DND-41 (cell line): ENCODE data around the gene FAM83B.

ENCODE experiments used
- ATAC-seq: fragments of 200-7000 bp; cut with Tn5 transposase; 3 replicates; pipeline ENCODE4 v1.9.1; 2021; ENCODE audit warnings: low read depth; ENCODE audit not compliant: insufficient read depth
- DNase-seq: peaks from one replicate; pipeline ENCODE4 v3.0.0-alpha.2; 2020
- H2AFZ ChIP-seq: 2 replicates; pipeline ENCODE4 v1.6.0; 2012; ENCODE audit warnings: low read depth, low read length
- H3K27ac ChIP-seq: 2 replicates; pipeline ENCODE4 v1.5.1; 2012; ENCODE audit warnings: low read length, inconsistent platforms
- H3K27me3 ChIP-seq: fragments of 200-600 bp; sonication (generic); 2 replicates; pipeline ENCODE4 v1.6.0; 2012; ENCODE audit warnings: low read length, mild to moderate bottlenecking, inconsistent platforms; ENCODE audit not compliant: insufficient read depth, poor library complexity
- H3K36me3 ChIP-seq: 2 replicates; pipeline ENCODE4 v1.5.1; 2012; ENCODE audit warnings: low read length, inconsistent platforms; ENCODE audit not compliant: insufficient read depth
- H3K4me1 ChIP-seq: 2 replicates; pipeline ENCODE4 v1.5.1; 2012; ENCODE audit warnings: mild to moderate bottlenecking, low read length; ENCODE audit not compliant: insufficient read depth
- H3K4me2 ChIP-seq: 2 replicates; pipeline ENCODE4 v1.6.0; 2012; ENCODE audit warnings: mild to moderate bottlenecking, moderate library complexity, low read length, inconsistent platforms; ENCODE audit not compliant: insufficient read depth
- H3K4me3 ChIP-seq, 2 experiments: fragments of 200-600 bp in 1 of 2; shearing (Covaris generic) in 1 of 2; 2 replicates each; pipeline ENCODE4 v1.5.1; 2012 to 2016; ENCODE audit warnings: inconsistent platforms in 2 of 2, low read length in 2 of 2, mild to moderate bottlenecking in 2 of 2, low read depth in 1 of 2, moderate library complexity in 1 of 2
- H3K79me2 ChIP-seq: 2 replicates; pipeline ENCODE4 v1.6.0; 2012; ENCODE audit warnings: low read length, inconsistent platforms; ENCODE audit not compliant: insufficient read depth
- H3K9ac ChIP-seq: 2 replicates; pipeline ENCODE4 v1.6.0; 2012; ENCODE audit warnings: low read depth, mild to moderate bottlenecking, inconsistent platforms, low read length, moderate library complexity
- H3K9me3 ChIP-seq: 2 replicates; pipeline ENCODE4 v1.5.1; 2012; ENCODE audit warnings: low read length, moderate library complexity, mild to moderate bottlenecking, inconsistent platforms; ENCODE audit not compliant: insufficient read depth, severe bottlenecking
- H4K20me1 ChIP-seq: 2 replicates; pipeline ENCODE4 v1.6.0; 2012; ENCODE audit warnings: low read length; ENCODE audit not compliant: insufficient read depth
- CTCF ChIP-seq: IDR thresholded peaks from 2 replicates; pipeline ENCODE4 v1.5.1; 2012; ENCODE audit warnings: borderline replicate concordance, low read length, moderate library complexity, mild to moderate bottlenecking; ENCODE audit not compliant: poor library complexity, severe bottlenecking; ENCODE audit errors: extremely low read depth
- EZH2 ChIP-seq: IDR thresholded peaks from 3 replicates; pipeline ENCODE4 v1.6.1; 2012; ENCODE audit warnings: borderline replicate concordance, low read depth, mild to moderate bottlenecking, moderate library complexity, low read length, inconsistent platforms; ENCODE audit not compliant: severe bottlenecking

Gene FAM83B

GRCh38 chr6:54864272-54864671 lies 17.7 kb downstream of the FAM83B start:
- Histone ChIP-seq H3K9me3 (no peaks in the 10 kb centered on the region), H3K4me3 (no peak overlapping the region), H3K27me3 (no peaks in the 10 kb centered on the region), H3K36me3 (no peaks in the 10 kb centered on the region), H3K9ac (no peak overlapping the region), H4K20me1 (no peaks in the 10 kb centered on the region), H3K4me2 (no peak overlapping the region), H3K27ac (no peak overlapping the region), H2AFZ (no peak overlapping the region), H3K4me1 (no peaks in the 10 kb centered on the region), H3K79me2 (no peaks in the 10 kb centered on the region)
- TF ChIP-seq EZH2 (no peak), CTCF (no peak)
- ATAC-seq: no peak
- no peak for DNase-seq

GRCh38 chr6:54865091-54865631 lies 18.6 kb downstream of the FAM83B start:
- no peak overlapping the region for H2AFZ ChIP-seq

GRCh38 chr6:54868556-54868955 lies 22.0 kb downstream of the FAM83B start:
- Histone ChIP-seq H3K4me1 (no peaks in the 10 kb centered on the region), H3K27ac (no peak overlapping the region), H3K9ac (no peak overlapping the region), H3K4me2 (no peak overlapping the region), H2AFZ (no peak overlapping the region), H3K27me3 (no peaks in the 10 kb centered on the region), H3K4me3 (no peak overlapping the region), H3K9me3 (no peaks in the 10 kb centered on the region), H3K79me2 (no peaks in the 10 kb centered on the region), H4K20me1 (no peaks in the 10 kb centered on the region), H3K36me3 (no peaks in the 10 kb centered on the region)
- DNase-seq (no peak), ATAC-seq (no peak)
- TF ChIP-seq EZH2 (no peak), CTCF (no peak)

More at GRCh38 chr6:54865091-54865631, 18.6 kb downstream of the FAM83B start:
- no peak overlapping the region for H3K9ac ChIP-seq
- TF ChIP-seq CTCF: no peak
- TF ChIP-seq EZH2: no peak
- no peaks in the 10 kb centered on the region for H3K36me3 ChIP-seq
- no peak overlapping the region for H3K4me3 ChIP-seq
- DNase-seq: no peak
- no peaks in the 10 kb centered on the region for H3K9me3 ChIP-seq
- no peak for ATAC-seq
- H3K79me2 ChIP-seq: no peaks in the 10 kb centered on the region
- H3K4me1 ChIP-seq: no peaks in the 10 kb centered on the region
- no peaks in the 10 kb centered on the region for H4K20me1 ChIP-seq
- no peak overlapping the region for H3K27ac ChIP-seq
- H3K27me3 ChIP-seq: no peaks in the 10 kb centered on the region
- H3K4me2 ChIP-seq: no peak overlapping the region

- Histone ChIP-seq H3K4me1 (no peaks in the 10 kb centered on the region), H3K27ac (no peak overlapping the region)
Measured at GRCh38 chr6:54873599-54873998, 27.0 kb downstream of the FAM83B start.

More at GRCh38 chr6:54873599-54873998, 27.0 kb downstream of the FAM83B start:
- TF ChIP-seq EZH2 (no peak), CTCF (no peak)
- H3K4me3 ChIP-seq: no peak overlapping the region
- no peaks in the 10 kb centered on the region for H4K20me1 ChIP-seq
- no peaks in the 10 kb centered on the region for H3K36me3 ChIP-seq
- DNase-seq: no peak
- no peaks in the 10 kb centered on the region for H3K27me3 ChIP-seq
- no peaks in the 10 kb centered on the region for H3K79me2 ChIP-seq
- no peak for ATAC-seq
- no peak overlapping the region for H3K4me2 ChIP-seq
- no peaks in the 10 kb centered on the region for H3K9me3 ChIP-seq
- H3K9ac ChIP-seq: no peak overlapping the region
- no peak overlapping the region for H2AFZ ChIP-seq
